Measurements from ENCODE around the gene PPP2R2B. TPM values are rescaled to one million over a fixed set of nuclear protein-coding genes. Genes with fewer than 3 reads are reported as not detected.

PPP2R2B gene
- total RNA-seq, 1 donor from 2014 or later: not detected

- Mint-ChIP-seq H3K4me3 (no peak overlapping the region), H3K27ac (no peak overlapping the region), H3K27me3 (ENCODE audit: insufficient read depth) (peaks cover 3% of the 10 kb centered on the region), H3K9me3 (no peaks in the 10 kb centered on the region), H3K4me1 (ENCODE audit: low read depth) (no peaks in the 10 kb centered on the region), H3K36me3 (ENCODE audit: low read depth) (no peaks in the 10 kb centered on the region)
- no peak for DNase-seq (ENCODE audit: low spot score)
- intact Hi-C loops (cut with micrococcal nuclease): no loop called here
These were observed 171.2 kb downstream of the PPP2R2B start for GRCh38 chr5:146707316-146707715.

- no peak overlapping the region for H3K4me3 Mint-ChIP-seq
- no peak for DNase-seq (ENCODE audit: low spot score)
- H3K27ac Mint-ChIP-seq: no peak overlapping the region
- peaks cover 3% of the 10 kb centered on the region for H3K27me3 Mint-ChIP-seq (ENCODE audit: insufficient read depth)
- H3K9me3 Mint-ChIP-seq: no peaks in the 10 kb centered on the region
- no peaks in the 10 kb centered on the region for H3K36me3 Mint-ChIP-seq (ENCODE audit: low read depth)
- no peaks in the 10 kb centered on the region for H3K4me1 Mint-ChIP-seq (ENCODE audit: low read depth)
- intact Hi-C loops (cut with micrococcal nuclease): no loop called here
These were observed 172.1 kb downstream of the PPP2R2B start for GRCh38 chr5:146706321-146706972.

GRCh38 chr5:146704949-146705665 is 173.4 kb downstream of the PPP2R2B start:
- intact Hi-C loops (cut with micrococcal nuclease): no loop called here
- Mint-ChIP-seq H3K36me3 (ENCODE audit: low read depth) (no peaks in the 10 kb centered on the region), H3K27me3 (ENCODE audit: insufficient read depth) (peaks cover 3% of the 10 kb centered on the region), H3K9me3 (no peaks in the 10 kb centered on the region), H3K4me3 (no peak overlapping the region), H3K4me1 (ENCODE audit: low read depth) (no peaks in the 10 kb centered on the region), H3K27ac (no peak overlapping the region)
- no peak for DNase-seq (ENCODE audit: low spot score)

- no peak for DNase-seq (ENCODE audit: low spot score)
- no peaks in the 10 kb centered on the region for H3K4me1 Mint-ChIP-seq (ENCODE audit: low read depth)
- no peak overlapping the region for H3K27ac Mint-ChIP-seq
- intact Hi-C loops (cut with micrococcal nuclease): no loop called here
- no peaks in the 10 kb centered on the region for H3K36me3 Mint-ChIP-seq (ENCODE audit: low read depth)
- peaks cover 3% of the 10 kb centered on the region for H3K27me3 Mint-ChIP-seq (ENCODE audit: insufficient read depth)
- H3K4me3 Mint-ChIP-seq: no peak overlapping the region
- no peaks in the 10 kb centered on the region for H3K9me3 Mint-ChIP-seq
These were observed 174.7 kb downstream of the PPP2R2B start for GRCh38 chr5:146703899-146704298.

- intact Hi-C loops (cut with micrococcal nuclease): no loop called here
- peaks cover 3% of the 10 kb centered on the region for H3K27me3 Mint-ChIP-seq (ENCODE audit: insufficient read depth)
- no peak overlapping the region for H3K27ac Mint-ChIP-seq
- H3K36me3 Mint-ChIP-seq (ENCODE audit: low read depth): no peaks in the 10 kb centered on the region
- H3K4me3 Mint-ChIP-seq: no peak overlapping the region
- no peaks in the 10 kb centered on the region for H3K9me3 Mint-ChIP-seq
- no peaks in the 10 kb centered on the region for H3K4me1 Mint-ChIP-seq (ENCODE audit: low read depth)
- no peak for DNase-seq (ENCODE audit: low spot score)
These were observed 175.1 kb downstream of the PPP2R2B start for GRCh38 chr5:146703499-146703898.

- intact Hi-C loops (cut with micrococcal nuclease): no loop called here
- H3K4me3 Mint-ChIP-seq: no peak overlapping the region
- H3K27me3 Mint-ChIP-seq (ENCODE audit: insufficient read depth): peaks cover 2% of the 10 kb centered on the region
- H3K9me3 Mint-ChIP-seq: no peaks in the 10 kb centered on the region
- no peaks in the 10 kb centered on the region for H3K36me3 Mint-ChIP-seq (ENCODE audit: low read depth)
- DNase-seq (ENCODE audit: low spot score): no peak
- H3K4me1 Mint-ChIP-seq (ENCODE audit: low read depth): no peaks in the 10 kb centered on the region
- no peak overlapping the region for H3K27ac Mint-ChIP-seq
These were observed 178.7 kb downstream of the PPP2R2B start for GRCh38 chr5:146699664-146700418.

GRCh38 chr5:146699138-146699537 is 179.4 kb downstream of the PPP2R2B start:
- intact Hi-C loops (cut with micrococcal nuclease): no loop called here
- Mint-ChIP-seq H3K4me3 (no peak overlapping the region), H3K27me3 (ENCODE audit: insufficient read depth) (no peaks in the 10 kb centered on the region), H3K27ac (no peak overlapping the region), H3K36me3 (ENCODE audit: low read depth) (no peaks in the 10 kb centered on the region), H3K4me1 (ENCODE audit: low read depth) (no peaks in the 10 kb centered on the region), H3K9me3 (no peaks in the 10 kb centered on the region)
- DNase-seq (ENCODE audit: low spot score): no peak

GRCh38 chr5:146698651-146699050 is 179.9 kb downstream of the PPP2R2B start:
- Mint-ChIP-seq H3K9me3 (no peaks in the 10 kb centered on the region), H3K27me3 (ENCODE audit: insufficient read depth) (no peaks in the 10 kb centered on the region), H3K36me3 (ENCODE audit: low read depth) (no peaks in the 10 kb centered on the region), H3K4me3 (no peak overlapping the region), H3K27ac (no peak overlapping the region), H3K4me1 (ENCODE audit: low read depth) (no peaks in the 10 kb centered on the region)
- intact Hi-C loops (cut with micrococcal nuclease): no loop called here
- DNase-seq (ENCODE audit: low spot score): no peak

GRCh38 chr5:146697211-146697610 is 181.3 kb downstream of the PPP2R2B start:
- intact Hi-C loops (cut with micrococcal nuclease): no loop called here
- Mint-ChIP-seq H3K27ac (no peak overlapping the region), H3K4me1 (ENCODE audit: low read depth) (no peaks in the 10 kb centered on the region), H3K9me3 (no peaks in the 10 kb centered on the region), H3K4me3 (no peak overlapping the region), H3K36me3 (ENCODE audit: low read depth) (no peaks in the 10 kb centered on the region), H3K27me3 (ENCODE audit: insufficient read depth) (no peaks in the 10 kb centered on the region)
- DNase-seq (ENCODE audit: low spot score): no peak

- no peaks in the 10 kb centered on the region for H3K36me3 Mint-ChIP-seq (ENCODE audit: low read depth)
- no peak for DNase-seq (ENCODE audit: low spot score)
- intact Hi-C loops (cut with micrococcal nuclease): no loop called here
- no peaks in the 10 kb centered on the region for H3K9me3 Mint-ChIP-seq
- H3K27ac Mint-ChIP-seq: no peak overlapping the region
- H3K27me3 Mint-ChIP-seq (ENCODE audit: insufficient read depth): no peaks in the 10 kb centered on the region
- no peak overlapping the region for H3K4me3 Mint-ChIP-seq
- H3K4me1 Mint-ChIP-seq (ENCODE audit: low read depth): no peaks in the 10 kb centered on the region
These were observed 182.9 kb downstream of the PPP2R2B start for GRCh38 chr5:146695646-146696045.

- no peaks in the 10 kb centered on the region for H3K27me3 Mint-ChIP-seq (ENCODE audit: insufficient read depth)
- H3K4me3 Mint-ChIP-seq: no peak overlapping the region
- no peak overlapping the region for H3K27ac Mint-ChIP-seq
These were observed 187.6 kb downstream of the PPP2R2B start for GRCh38 chr5:146690880-146691355.

GRCh38 chr5:146687630-146688029 is 190.9 kb downstream of the PPP2R2B start:
- Mint-ChIP-seq H3K27ac (no peak overlapping the region), H3K36me3 (ENCODE audit: low read depth) (no peaks in the 10 kb centered on the region), H3K9me3 (no peaks in the 10 kb centered on the region), H3K4me1 (ENCODE audit: low read depth) (no peaks in the 10 kb centered on the region), H3K27me3 (ENCODE audit: insufficient read depth) (no peaks in the 10 kb centered on the region), H3K4me3 (no peak overlapping the region)
- no peak for DNase-seq (ENCODE audit: low spot score)
- intact Hi-C loops (cut with micrococcal nuclease): no loop called here

More at GRCh38 chr5:146690880-146691355, 187.6 kb downstream of the PPP2R2B start:
- DNase-seq (ENCODE audit: low spot score): no peak
- intact Hi-C loops (cut with micrococcal nuclease): no loop called here
- H3K9me3 Mint-ChIP-seq: no peaks in the 10 kb centered on the region
- no peaks in the 10 kb centered on the region for H3K36me3 Mint-ChIP-seq (ENCODE audit: low read depth)
- no peaks in the 10 kb centered on the region for H3K4me1 Mint-ChIP-seq (ENCODE audit: low read depth)

- no peak overlapping the region for H3K4me3 Mint-ChIP-seq
- no peak for DNase-seq (ENCODE audit: low spot score)
- no peak overlapping the region for H3K27ac Mint-ChIP-seq
- intact Hi-C loops (cut with micrococcal nuclease): no loop called here
- no peaks in the 10 kb centered on the region for H3K27me3 Mint-ChIP-seq (ENCODE audit: insufficient read depth)
- no peaks in the 10 kb centered on the region for H3K36me3 Mint-ChIP-seq (ENCODE audit: low read depth)
- no peaks in the 10 kb centered on the region for H3K9me3 Mint-ChIP-seq
- H3K4me1 Mint-ChIP-seq (ENCODE audit: low read depth): no peaks in the 10 kb centered on the region
These were observed 194.7 kb downstream of the PPP2R2B start for GRCh38 chr5:146683861-146684260.

All from activated T-helper 1 cell treated with anti-CD3 and anti-CD28 coated beads, Interleukin-12 subunit alpha, Interleukin-12 subunit beta, Interleukin-2, Interleukin-4 antibody, amounts not matched to agents 30 ng/mL and 10 ng/mL and 1 ng/mL, durations not matched to agents 14 hours and 24 hours and 36 hours (primary cell).